Choroid plexus epithelial cell (primary cell): ENCODE results near the gene ADAR.
A peak's percentile ranks its signal among the peaks of the same experiment; 100 is the strongest.

Experiments
- DNase-seq: peaks from one replicate; pipeline ENCODE4 v3.0.0-alpha.2; 2010; ENCODE audit warnings: low read depth
- H3K4me3 ChIP-seq: 2 replicates; pipeline ENCODE4 v1.5.1; 2011; ENCODE audit warnings: low read depth, mild to moderate bottlenecking, control low read depth, low read length, moderate library complexity
- TF ChIP-seq, protein P1 (sequence below): conservative IDR thresholded peaks from 2 replicates; pipeline ENCODE4 v1.5.1; 2011; ENCODE audit warnings: low read depth, mild to moderate bottlenecking, control low read depth, inconsistent platforms, low read length, moderate library complexity

The ADAR gene

DNA sequence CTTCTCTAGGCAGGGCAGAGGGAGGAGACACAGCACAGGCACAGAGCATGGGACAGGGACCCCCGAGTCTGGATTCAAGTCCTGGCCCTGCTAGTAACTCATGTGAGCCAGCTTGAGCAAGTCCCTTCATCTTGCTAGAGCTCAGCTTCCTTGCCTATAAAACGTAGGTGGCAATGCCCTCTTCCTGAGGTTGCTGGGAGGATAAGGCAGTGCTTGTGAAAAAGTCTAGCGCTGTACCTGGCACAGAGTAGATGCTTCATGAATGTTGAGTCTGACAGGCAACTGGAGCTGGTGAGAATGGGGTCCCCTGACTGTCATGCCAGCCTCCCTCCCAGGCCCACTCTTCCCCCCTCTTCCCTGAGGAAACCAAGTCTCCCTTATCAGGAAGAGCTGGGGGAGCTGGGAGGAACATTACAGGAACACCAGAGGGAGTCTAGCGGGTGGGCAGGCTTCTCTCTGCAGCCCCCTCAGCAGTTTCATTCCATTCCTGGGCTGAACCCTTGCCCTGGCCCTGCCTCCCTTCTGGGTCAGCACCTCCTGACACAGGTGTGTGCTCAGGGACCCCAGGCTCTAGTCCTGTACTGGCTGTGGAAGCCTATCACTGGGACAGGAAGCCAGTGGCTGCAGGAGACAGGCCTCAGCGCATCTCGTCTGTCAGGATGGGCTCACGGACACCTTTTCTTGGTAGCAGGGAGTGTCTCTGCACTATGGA, 30.5 kb downstream of the ADAR start:
- no peak for DNase-seq
- H3K4me3 ChIP-seq, result no peak overlapping the region
- TF ChIP-seq, protein P1, sequence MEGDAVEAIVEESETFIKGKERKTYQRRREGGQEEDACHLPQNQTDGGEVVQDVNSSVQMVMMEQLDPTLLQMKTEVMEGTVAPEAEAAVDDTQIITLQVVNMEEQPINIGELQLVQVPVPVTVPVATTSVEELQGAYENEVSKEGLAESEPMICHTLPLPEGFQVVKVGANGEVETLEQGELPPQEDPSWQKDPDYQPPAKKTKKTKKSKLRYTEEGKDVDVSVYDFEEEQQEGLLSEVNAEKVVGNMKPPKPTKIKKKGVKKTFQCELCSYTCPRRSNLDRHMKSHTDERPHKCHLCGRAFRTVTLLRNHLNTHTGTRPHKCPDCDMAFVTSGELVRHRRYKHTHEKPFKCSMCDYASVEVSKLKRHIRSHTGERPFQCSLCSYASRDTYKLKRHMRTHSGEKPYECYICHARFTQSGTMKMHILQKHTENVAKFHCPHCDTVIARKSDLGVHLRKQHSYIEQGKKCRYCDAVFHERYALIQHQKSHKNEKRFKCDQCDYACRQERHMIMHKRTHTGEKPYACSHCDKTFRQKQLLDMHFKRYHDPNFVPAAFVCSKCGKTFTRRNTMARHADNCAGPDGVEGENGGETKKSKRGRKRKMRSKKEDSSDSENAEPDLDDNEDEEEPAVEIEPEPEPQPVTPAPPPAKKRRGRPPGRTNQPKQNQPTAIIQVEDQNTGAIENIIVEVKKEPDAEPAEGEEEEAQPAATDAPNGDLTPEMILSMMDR, result no peak

DNA sequence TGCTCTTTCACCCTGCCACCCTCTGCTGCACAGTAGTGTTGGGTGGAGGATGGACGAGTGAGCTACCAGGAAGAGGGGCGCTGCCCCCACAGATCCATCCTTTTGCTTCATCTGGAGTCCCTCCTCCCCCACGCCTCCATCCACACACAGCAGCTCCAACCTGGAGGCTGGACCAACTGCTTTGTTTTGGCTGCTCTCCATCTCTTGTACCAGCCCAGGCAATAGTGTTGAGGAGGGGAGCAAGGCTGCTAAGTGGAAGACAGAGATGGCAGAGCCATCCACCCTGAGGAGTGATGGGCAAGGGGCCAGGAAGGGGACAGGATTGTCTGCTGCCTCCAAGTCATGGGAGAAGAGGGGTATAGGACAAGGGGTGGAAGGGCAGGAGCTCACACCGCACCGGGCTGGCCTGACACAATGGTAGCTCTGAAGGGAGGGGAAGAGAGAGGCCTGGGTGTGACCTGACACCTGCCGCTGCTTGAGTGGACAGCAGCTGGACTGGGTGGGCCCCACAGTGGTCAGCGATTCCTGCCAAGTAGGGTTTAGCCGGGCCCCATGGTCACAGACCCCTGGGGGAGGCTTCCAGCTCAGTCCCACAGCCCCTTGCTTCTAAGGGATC, 31.9 kb downstream of the ADAR start:
- TF ChIP-seq, protein P1, result no peak
- no peak for DNase-seq
- no peak overlapping the region for H3K4me3 ChIP-seq

DNA sequence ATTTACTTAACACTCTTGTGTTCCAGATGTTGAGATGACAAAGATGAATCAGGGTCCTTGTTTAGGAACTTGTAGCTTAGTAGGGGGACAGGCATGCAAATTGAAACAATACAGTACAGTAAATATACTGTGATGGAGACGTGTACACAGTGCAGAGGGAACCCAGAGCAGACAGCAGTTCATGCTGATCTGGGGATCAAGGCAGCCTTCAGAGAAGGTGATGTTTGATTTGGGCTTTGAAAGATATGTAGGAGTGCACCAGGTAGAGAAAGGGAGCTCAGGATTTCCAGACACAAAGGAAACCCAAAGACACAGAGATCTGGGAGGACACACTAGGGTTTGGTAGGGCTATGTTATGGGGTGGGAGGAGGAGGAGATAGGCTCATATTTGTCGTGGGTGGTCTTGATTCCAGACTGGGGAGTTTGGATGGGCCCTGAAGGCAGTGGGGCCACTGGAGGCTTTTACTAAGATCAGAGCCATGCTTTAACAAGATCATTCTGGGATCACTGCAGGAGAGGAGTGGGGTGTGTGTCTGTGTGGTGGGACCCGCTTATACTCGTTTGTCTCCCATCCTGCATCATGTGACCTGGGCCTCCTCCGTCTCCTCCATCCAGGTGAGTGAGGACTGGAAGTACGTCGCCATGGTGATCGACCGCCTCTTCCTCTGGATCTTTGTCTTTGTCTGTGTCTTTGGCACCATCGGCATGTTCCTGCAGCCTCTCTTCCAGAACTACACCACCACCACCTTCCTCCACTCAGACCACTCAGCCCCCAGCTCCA, 32.6 kb downstream of the ADAR start:
- no peak overlapping the region for H3K4me3 ChIP-seq
- TF ChIP-seq, protein P1, result no peak
- no peak for DNase-seq

DNA sequence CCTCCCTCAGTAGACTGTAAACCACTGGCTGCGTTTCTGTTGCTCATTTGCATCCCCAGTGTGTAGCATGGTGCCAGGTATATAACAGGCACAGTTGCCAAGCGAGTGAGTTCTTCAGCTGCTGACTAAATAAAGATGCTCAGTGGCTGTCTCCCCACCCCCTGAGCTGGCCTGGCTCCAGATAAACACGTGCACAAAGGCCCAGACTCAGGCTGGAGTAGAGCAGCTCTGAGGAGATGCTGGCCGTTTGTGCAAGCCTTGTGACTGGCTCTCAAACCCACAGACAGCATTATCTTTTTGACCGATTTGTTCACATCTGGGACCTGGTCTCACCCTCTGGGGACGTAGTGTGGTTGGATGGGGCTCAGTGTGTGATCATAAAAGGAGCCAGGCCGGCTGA, 33.3 kb downstream of the ADAR start:
- DNase-seq, result peak; percentile 62
- TF ChIP-seq, protein P1, result no peak
- no peak overlapping the region for H3K4me3 ChIP-seq

DNA sequence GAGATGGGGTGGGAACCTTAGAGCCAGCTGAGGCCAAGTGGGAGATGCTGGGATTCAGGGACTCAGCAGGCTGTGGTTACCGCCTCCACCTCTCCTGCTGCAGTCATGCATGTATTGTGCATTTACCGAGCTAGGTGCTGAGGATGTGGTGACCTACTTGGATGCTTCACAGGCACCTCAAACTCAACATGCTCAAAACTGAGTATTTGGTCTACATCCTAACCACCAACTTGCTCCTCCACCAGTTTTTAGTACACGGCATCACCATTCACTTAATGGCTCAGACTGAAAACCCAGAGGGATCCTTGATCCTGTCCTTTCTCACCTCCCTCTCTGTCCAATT, 34.8 kb downstream of the ADAR start:
- no peak for DNase-seq
- TF ChIP-seq, protein P1, result no peak
- no peak overlapping the region for H3K4me3 ChIP-seq

DNA sequence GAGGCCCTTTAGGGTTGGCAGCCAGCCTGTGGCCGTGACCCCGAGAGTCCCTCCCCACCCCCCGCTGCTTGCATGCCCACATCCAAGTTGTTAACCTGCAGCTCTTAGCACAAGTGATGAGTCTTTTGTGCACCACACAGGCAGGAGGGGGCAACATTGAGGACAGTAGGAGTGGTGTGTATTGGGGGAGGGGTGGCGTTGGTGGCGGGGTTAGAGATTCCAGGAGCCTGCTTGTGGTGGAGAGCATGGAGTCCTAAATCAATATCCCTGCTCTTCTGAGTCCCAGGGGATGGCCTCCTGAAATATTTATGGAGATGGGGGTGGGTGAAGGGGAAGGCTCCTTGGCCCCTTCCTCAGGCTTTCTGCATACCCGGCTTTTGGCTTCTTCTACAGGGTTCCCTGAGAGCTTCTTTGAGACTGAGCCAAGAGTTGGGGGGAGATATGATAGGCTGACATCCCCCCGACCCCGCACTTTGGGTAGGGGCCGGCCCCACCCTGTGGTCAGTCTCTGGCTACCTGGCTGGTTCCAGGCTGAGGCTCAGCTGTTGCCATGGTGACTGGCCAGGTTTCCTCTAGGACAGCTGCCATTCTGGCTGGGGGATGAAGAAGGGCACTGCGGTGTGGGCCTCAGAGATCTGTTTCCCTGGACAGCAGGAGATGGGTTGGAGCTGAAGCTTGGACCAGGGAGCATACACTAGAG, 35.4 kb downstream of the ADAR start:
- H3K4me3 ChIP-seq, result no peak overlapping the region
- no peak for DNase-seq
- TF ChIP-seq, protein P1, result no peak
